LHCN-M2 (cell line): Measurements from ENCODE around the gene SEBOX. TPM values are rescaled to one million over a fixed set of nuclear protein-coding genes. Genes with fewer than 3 reads are reported as not detected.
"Not testable (repeated sequence)": the region's sequence is repeated elsewhere in the genome, so short reads cannot be mapped to it uniquely, and the experiment has no call there.

Experiments used
- DNase-seq: peaks from one replicate; pipeline ENCODE4 v3.0.0-alpha.2; 2012; ENCODE audit warnings: low read depth
- total RNA-seq: library from RNA; depleted of rRNA; stranded (reverse); fragments of >200 nt; gene quantifications from 2 replicates; pipeline ENCODE4 v1.2.3, GENCODE V29; 2014

Gene SEBOX
- total RNA-seq, 1 experiment from 2014 or later = not detected

- no peak for DNase-seq
Observed at GRCh38 chr17:28340374-28340773, 24.6 kb downstream of the SEBOX start.

- DNase-seq = no peak
Observed at GRCh38 chr17:28339431-28339830, 25.6 kb downstream of the SEBOX start.

- not testable (repeated sequence) for DNase-seq
Observed at GRCh38 chr17:28338769-28339212, 26.2 kb downstream of the SEBOX start.

- no peak for DNase-seq
Observed at GRCh38 chr17:28338056-28338768, 26.8 kb downstream of the SEBOX start.

- DNase-seq = peak; percentile 74
Observed at GRCh38 chr17:28335959-28336871, 28.8 kb downstream of the SEBOX start.

- peak; percentile 100 for DNase-seq
Observed at GRCh38 chr17:28335201-28335958, 29.6 kb downstream of the SEBOX start, which contains the start of the genes IFT20 and TNFAIP1. TSS of gene IFT20 (minus strand) at chr17:28335472. CDS start at chr17:28331985, 3,487 bp downstream. TSS of gene TNFAIP1 (plus strand) at chr17:28335761. CDS start at chr17:28339522, 3,761 bp downstream.

- DNase-seq = no peak
Observed at GRCh38 chr17:28334666-28335200, 30.3 kb downstream of the SEBOX start.

- no peak for DNase-seq
Observed at GRCh38 chr17:28334171-28334570, 30.8 kb downstream of the SEBOX start.

- DNase-seq = no peak
Observed at GRCh38 chr17:28333083-28333746, 31.8 kb downstream of the SEBOX start.

GRCh38 chr17:28331891-28332420 is 33.0 kb downstream of the SEBOX start:
- no peak for DNase-seq

- no peak for DNase-seq
Observed at GRCh38 chr17:28330671-28331070, 34.3 kb downstream of the SEBOX start.

- peak; percentile 40 for DNase-seq
Observed at GRCh38 chr17:28328325-28328724, 36.7 kb downstream of the SEBOX start.

- DNase-seq = peak; percentile 22
Observed at GRCh38 chr17:28327709-28328108, 37.3 kb downstream of the SEBOX start.

- no peak for DNase-seq
Observed at GRCh38 chr17:28327031-28327607, 37.9 kb downstream of the SEBOX start.

GRCh38 chr17:28326114-28326513 is 38.9 kb downstream of the SEBOX start:
- DNase-seq = no peak

- no peak for DNase-seq
Observed at GRCh38 chr17:28325211-28325610, 39.8 kb downstream of the SEBOX start.

- no peak for DNase-seq
Observed at GRCh38 chr17:28324781-28325180, 40.2 kb downstream of the SEBOX start.

- DNase-seq = no peak
Observed at GRCh38 chr17:28324267-28324745, 40.7 kb downstream of the SEBOX start.

GRCh38 chr17:28320215-28321061 is 44.6 kb downstream of the SEBOX start:
- DNase-seq = no peak
